Epithelial cell of esophagus (primary cell): ENCODE measurements around the gene MAD1L1.

Experiments used
- DNase-seq: peaks from one replicate; pipeline ENCODE4 v3.0.0; 2010; ENCODE audit warnings: low read depth
- H3K4me3 ChIP-seq: 2 replicates; pipeline ENCODE4 v1.5.1; 2011; ENCODE audit warnings: mild to moderate bottlenecking, low read length, control low read depth
- CTCF ChIP-seq: IDR thresholded peaks from 2 replicates; pipeline ENCODE4 v1.5.1; 2011; ENCODE audit warnings: low read depth, mild to moderate bottlenecking, low read length, control low read depth, inconsistent platforms; ENCODE audit not compliant: insufficient read depth; ENCODE audit errors: missing control alignments

Gene MAD1L1

GRCh38 chr7:1775389-1775788 is 457.4 kb downstream of the MAD1L1 start:
- no peak overlapping the region for H3K4me3 ChIP-seq
- no peak for DNase-seq
- TF ChIP-seq CTCF, result no peak

- H3K4me3 ChIP-seq, result no peak overlapping the region
- no peak for DNase-seq
- TF ChIP-seq CTCF, result no peak
Observed at GRCh38 chr7:1770331-1770730, 462.4 kb downstream of the MAD1L1 start.

- no peak for DNase-seq
- no peak overlapping the region for H3K4me3 ChIP-seq
- no peak for TF ChIP-seq CTCF
Observed at GRCh38 chr7:1769286-1770200, 463.2 kb downstream of the MAD1L1 start.

- no peak overlapping the region for H3K4me3 ChIP-seq
- no peak for TF ChIP-seq CTCF
- no peak for DNase-seq
Observed at GRCh38 chr7:1768832-1769231, 463.9 kb downstream of the MAD1L1 start.

GRCh38 chr7:1767524-1767923 is 465.2 kb downstream of the MAD1L1 start:
- H3K4me3 ChIP-seq, result no peak overlapping the region
- no peak for DNase-seq
- no peak for TF ChIP-seq CTCF
